Loucy (cell line): ENCODE results near the gene LDLRAD4.

Source experiments
- H2AFZ ChIP-seq: fragments of 200-600 bp; sonication (generic); 2 replicates; pipeline ENCODE4 v1.6.0; 2016; ENCODE audit warnings: antibody characterized with exemption, mild to moderate bottlenecking, low read length, moderate library complexity
- H3F3A ChIP-seq: fragments of 200-600 bp; 2 replicates; pipeline ENCODE4 v1.6.0; 2016; ENCODE audit warnings: antibody characterized with exemption, low read depth, mild to moderate bottlenecking
- H3K27me3 ChIP-seq: fragments of 200-600 bp; sonication (generic); 2 replicates; pipeline ENCODE4 v1.6.1; 2014; ENCODE audit warnings: low read length, mild to moderate bottlenecking; ENCODE audit not compliant: insufficient read depth, poor library complexity, severe bottlenecking
- H3K36me3 ChIP-seq: fragments of 200-600 bp; sonication (generic); 2 replicates; pipeline ENCODE4 v1.6.1; 2016; ENCODE audit warnings: low read length; ENCODE audit not compliant: insufficient read depth
- H3K4me1 ChIP-seq: fragments of 200-600 bp; sonication (generic); 2 replicates; pipeline ENCODE4 v1.5.1; 2014; ENCODE audit warnings: low read length, mild to moderate bottlenecking; ENCODE audit not compliant: insufficient read depth, poor library complexity, severe bottlenecking
- H3K4me2 ChIP-seq: fragments of 200-600 bp; sonication (generic); 2 replicates; pipeline ENCODE4 v1.6.0; 2014; ENCODE audit warnings: antibody characterized with exemption, low read length, low read depth, mild to moderate bottlenecking; ENCODE audit not compliant: poor library complexity, severe bottlenecking
- H3K4me3 ChIP-seq: fragments of 200-600 bp; sonication (generic); 2 replicates; pipeline ENCODE4 v1.5.1; 2014; ENCODE audit warnings: low read length, mild to moderate bottlenecking, mixed read lengths; ENCODE audit not compliant: poor library complexity, severe bottlenecking
- H3K79me2 ChIP-seq: fragments of 200-600 bp; sonication (generic); 2 replicates; pipeline ENCODE4 v1.6.1; 2014; ENCODE audit warnings: low read length; ENCODE audit not compliant: insufficient read depth
- H3K9ac ChIP-seq: fragments of 200-600 bp; sonication (generic); 2 replicates; pipeline ENCODE4 v1.6.0; 2014; ENCODE audit warnings: mild to moderate bottlenecking, low read depth, low read length, moderate library complexity; ENCODE audit not compliant: poor library complexity, severe bottlenecking
- H3K9me2 ChIP-seq: fragments of 200-600 bp; sonication (generic); replicated peaks from 2 replicates; pipeline ENCODE4 v1.6.1; 2016; ENCODE audit warnings: low read depth, low read length, mixed read lengths
- H3K9me3 ChIP-seq: fragments of 200-600 bp; sonication (generic); 2 replicates; pipeline ENCODE4 v1.6.1; 2014; ENCODE audit warnings: mild to moderate bottlenecking, antibody characterized with exemption, low read length, low read depth; ENCODE audit not compliant: insufficient read depth
- H4K20me1 ChIP-seq: fragments of 200-600 bp; sonication (generic); 2 replicates; pipeline ENCODE4 v1.6.0; 2014; ENCODE audit warnings: antibody characterized with exemption, low read length, mild to moderate bottlenecking; ENCODE audit not compliant: insufficient read depth, poor library complexity, severe bottlenecking
- EZH2phosphoT487 ChIP-seq: fragments of 200-600 bp; IDR thresholded peaks from 2 replicates; pipeline ENCODE4 v1.6.1; 2018; ENCODE audit warnings: antibody characterized with exemption, mild to moderate bottlenecking, moderate library complexity, borderline replicate concordance
- TF ChIP-seq, protein P1 (sequence below): fragments of 200-600 bp; sonication (generic); conservative IDR thresholded peaks from 2 replicates; pipeline ENCODE4 v1.5.1; 2014; ENCODE audit warnings: mild to moderate bottlenecking, antibody characterized with exemption, low read length

Gene LDLRAD4

DNA sequence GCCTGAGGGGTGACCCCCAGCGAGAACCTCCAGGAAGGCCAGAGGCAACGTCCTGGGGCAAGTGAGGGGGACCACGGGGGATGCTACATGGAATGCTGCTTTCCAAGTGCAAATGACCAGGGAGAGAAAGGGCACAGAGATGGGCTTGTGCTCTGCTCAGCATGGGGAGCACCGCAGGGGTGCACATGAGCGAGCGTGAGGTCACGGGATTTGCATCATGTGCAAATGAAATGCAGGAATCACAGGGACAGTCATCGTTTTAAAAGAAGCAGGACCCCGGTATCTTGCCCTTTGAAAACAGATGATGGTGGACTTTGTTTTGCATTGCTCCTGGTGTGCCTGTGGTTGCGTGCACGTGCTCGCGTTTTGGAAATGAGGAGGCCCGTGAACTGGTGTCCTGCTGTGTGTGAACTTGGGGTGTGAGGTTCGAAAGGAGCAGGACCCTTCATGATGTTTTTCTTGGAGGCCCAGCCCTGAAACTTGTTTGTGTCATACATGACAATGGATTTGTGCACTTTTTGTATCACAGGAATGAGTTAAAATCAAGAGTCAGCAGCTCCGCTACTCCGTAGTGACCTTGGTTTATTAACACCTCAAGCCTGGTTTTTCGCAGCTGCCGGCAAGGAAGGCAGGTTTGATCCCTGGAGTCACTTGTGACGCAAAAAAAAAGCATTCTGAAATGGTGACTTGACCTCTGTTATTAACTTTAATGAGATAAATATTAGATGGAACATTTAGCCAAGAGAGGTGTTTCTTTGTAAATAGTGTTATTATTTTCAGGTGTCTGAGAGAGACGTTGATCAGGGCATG, 234.5 kb downstream of the LDLRAD4 start:
- Histone ChIP-seq H3K4me2 (no peak overlapping the region), H3K27me3 (no peaks in the 10 kb centered on the region), H3K4me1 (peaks cover 39% of the 10 kb centered on the region), H3K9me3 (no peaks in the 10 kb centered on the region), H3K36me3 (no peaks in the 10 kb centered on the region), H4K20me1 (no peaks in the 10 kb centered on the region), H3K79me2 (peaks cover 11% of the 10 kb centered on the region; the same call in 1 of the 2 replicates), H3K9me2 (no peaks in the 10 kb centered on the region), H2AFZ (no peak overlapping the region), H3F3A (no peaks in the 10 kb centered on the region), H3K9ac (no peak overlapping the region), H3K4me3 (no peak overlapping the region)
- TF ChIP-seq EZH2phosphoT487: no peak
- TF ChIP-seq, protein P1, sequence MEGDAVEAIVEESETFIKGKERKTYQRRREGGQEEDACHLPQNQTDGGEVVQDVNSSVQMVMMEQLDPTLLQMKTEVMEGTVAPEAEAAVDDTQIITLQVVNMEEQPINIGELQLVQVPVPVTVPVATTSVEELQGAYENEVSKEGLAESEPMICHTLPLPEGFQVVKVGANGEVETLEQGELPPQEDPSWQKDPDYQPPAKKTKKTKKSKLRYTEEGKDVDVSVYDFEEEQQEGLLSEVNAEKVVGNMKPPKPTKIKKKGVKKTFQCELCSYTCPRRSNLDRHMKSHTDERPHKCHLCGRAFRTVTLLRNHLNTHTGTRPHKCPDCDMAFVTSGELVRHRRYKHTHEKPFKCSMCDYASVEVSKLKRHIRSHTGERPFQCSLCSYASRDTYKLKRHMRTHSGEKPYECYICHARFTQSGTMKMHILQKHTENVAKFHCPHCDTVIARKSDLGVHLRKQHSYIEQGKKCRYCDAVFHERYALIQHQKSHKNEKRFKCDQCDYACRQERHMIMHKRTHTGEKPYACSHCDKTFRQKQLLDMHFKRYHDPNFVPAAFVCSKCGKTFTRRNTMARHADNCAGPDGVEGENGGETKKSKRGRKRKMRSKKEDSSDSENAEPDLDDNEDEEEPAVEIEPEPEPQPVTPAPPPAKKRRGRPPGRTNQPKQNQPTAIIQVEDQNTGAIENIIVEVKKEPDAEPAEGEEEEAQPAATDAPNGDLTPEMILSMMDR: no peak

DNA sequence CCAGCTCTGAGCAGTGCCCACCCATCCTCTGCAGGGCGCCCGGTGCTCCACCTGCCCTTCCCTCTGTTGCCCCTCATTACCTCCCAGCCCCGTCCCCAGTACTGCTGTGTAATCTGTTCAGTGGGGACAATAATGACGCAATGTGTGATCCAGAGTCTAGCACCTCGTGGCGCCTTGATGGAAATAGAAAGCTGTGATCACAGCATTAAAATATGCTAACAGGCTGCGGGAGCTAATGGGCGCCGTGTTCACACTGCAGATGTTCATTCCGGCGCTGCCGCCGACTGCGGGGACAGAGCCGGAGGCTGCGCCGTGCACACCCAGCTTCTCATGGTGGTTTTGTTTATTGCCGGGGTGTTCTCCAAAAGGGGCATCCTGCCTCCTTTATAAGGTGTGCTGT, 235.2 kb downstream of the LDLRAD4 start:
- Histone ChIP-seq H3K9ac (no peak overlapping the region), H3K4me2 (no peak overlapping the region), H3K9me2 (no peaks in the 10 kb centered on the region), H3K36me3 (no peaks in the 10 kb centered on the region), H3K4me1 (peaks cover 39% of the 10 kb centered on the region), H4K20me1 (no peaks in the 10 kb centered on the region), H3K79me2 (peaks cover 11% of the 10 kb centered on the region; the same call in 1 of the 2 replicates), H3K4me3 (no peak overlapping the region), H3K27me3 (no peaks in the 10 kb centered on the region), H3K9me3 (no peaks in the 10 kb centered on the region), H2AFZ (no peak overlapping the region), H3F3A (no peaks in the 10 kb centered on the region)
- no peak for TF ChIP-seq EZH2phosphoT487
- TF ChIP-seq, protein P1: no peak

DNA sequence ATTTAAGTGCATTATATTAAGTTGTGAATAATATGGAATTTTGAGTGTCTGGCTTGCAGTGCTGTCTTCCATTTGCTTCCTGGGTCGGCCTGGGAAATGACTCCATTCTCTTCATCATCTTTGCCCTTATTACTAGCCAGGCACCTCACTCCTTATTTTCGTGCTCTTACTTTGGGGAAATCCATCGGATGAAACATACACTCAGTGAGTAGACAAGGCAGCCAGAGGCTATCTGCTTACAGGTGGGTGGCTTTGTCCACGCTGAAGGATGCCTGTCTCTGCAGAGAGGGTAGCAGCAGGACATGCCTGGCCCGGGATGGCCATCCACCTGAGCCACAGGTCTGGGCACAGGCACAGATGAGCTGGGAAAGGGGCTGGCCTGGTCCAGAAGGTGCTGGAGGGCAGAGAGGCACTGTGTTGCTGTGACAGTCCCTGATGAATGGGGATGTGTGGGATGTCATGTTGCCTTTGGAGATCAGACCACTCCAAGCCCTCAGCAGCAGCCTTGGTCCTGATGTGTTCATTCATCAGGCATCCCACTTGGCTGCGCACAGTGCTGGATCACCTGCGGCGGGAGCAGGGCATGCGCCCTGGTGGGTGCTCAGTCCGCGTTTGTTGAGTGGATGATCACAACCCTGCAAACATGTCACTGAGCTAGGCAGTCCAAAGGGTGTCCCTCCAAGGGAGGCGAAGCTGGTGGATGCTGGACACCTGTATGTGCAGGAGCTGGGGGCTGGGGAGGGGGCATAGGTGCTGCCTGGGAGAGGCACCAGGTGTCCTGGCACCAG, 236.0 kb downstream of the LDLRAD4 start:
- H4K20me1 ChIP-seq: no peaks in the 10 kb centered on the region
- TF ChIP-seq, protein P1: no peak
- no peak for TF ChIP-seq EZH2phosphoT487
- no peaks in the 10 kb centered on the region for H3F3A ChIP-seq
- H3K9me3 ChIP-seq: no peaks in the 10 kb centered on the region
- H3K9me2 ChIP-seq: no peaks in the 10 kb centered on the region
- H3K9ac ChIP-seq: no peak overlapping the region
- H3K36me3 ChIP-seq: no peaks in the 10 kb centered on the region
- no peak overlapping the region for H3K4me2 ChIP-seq
- H3K27me3 ChIP-seq: no peaks in the 10 kb centered on the region
- H2AFZ ChIP-seq: no peak overlapping the region
- no peak overlapping the region for H3K4me3 ChIP-seq
- H3K4me1 ChIP-seq: peaks cover 37% of the 10 kb centered on the region
- H3K79me2 ChIP-seq: peaks cover 11% of the 10 kb centered on the region; the same call in 1 of the 2 replicates
